DND-41 (cell line): ENCODE data around the gene RHOG.

Experiments
- EZH2 ChIP-seq: IDR thresholded peaks from 3 replicates; pipeline ENCODE4 v1.6.1; 2012; ENCODE audit warnings: borderline replicate concordance, low read depth, mild to moderate bottlenecking, moderate library complexity, low read length, inconsistent platforms; ENCODE audit not compliant: severe bottlenecking
- TF ChIP-seq, protein P1 (sequence below): IDR thresholded peaks from 2 replicates; pipeline ENCODE4 v1.5.1; 2012; ENCODE audit warnings: borderline replicate concordance, low read length, moderate library complexity, mild to moderate bottlenecking; ENCODE audit not compliant: poor library complexity, severe bottlenecking; ENCODE audit errors: extremely low read depth

DNA sequence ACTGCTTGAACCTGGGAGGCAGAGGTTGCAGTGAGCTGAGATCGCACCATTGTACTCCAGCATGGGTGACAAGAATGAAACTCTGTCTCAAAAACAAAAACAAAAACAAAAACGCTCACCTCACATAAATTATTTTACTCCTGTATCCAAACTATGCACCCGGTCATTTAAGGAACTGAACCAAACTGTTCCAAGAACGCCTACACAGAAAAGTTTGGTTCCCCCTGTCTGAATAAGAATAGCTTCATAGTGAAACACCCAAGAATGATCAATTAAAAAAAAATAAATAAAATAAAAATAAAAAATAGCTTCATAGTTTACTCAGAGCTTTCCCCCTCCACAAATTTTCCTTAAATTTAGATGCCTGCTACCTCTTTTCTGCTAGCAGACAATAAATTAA is 57.1 kb downstream of the RHOG start:
- TF ChIP-seq, protein P1, sequence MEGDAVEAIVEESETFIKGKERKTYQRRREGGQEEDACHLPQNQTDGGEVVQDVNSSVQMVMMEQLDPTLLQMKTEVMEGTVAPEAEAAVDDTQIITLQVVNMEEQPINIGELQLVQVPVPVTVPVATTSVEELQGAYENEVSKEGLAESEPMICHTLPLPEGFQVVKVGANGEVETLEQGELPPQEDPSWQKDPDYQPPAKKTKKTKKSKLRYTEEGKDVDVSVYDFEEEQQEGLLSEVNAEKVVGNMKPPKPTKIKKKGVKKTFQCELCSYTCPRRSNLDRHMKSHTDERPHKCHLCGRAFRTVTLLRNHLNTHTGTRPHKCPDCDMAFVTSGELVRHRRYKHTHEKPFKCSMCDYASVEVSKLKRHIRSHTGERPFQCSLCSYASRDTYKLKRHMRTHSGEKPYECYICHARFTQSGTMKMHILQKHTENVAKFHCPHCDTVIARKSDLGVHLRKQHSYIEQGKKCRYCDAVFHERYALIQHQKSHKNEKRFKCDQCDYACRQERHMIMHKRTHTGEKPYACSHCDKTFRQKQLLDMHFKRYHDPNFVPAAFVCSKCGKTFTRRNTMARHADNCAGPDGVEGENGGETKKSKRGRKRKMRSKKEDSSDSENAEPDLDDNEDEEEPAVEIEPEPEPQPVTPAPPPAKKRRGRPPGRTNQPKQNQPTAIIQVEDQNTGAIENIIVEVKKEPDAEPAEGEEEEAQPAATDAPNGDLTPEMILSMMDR: no peak
- no peak for TF ChIP-seq EZH2
